HCT116 (cell line): ENCODE measurements around the gene PIM1. TPM values are rescaled to one million over a fixed set of nuclear protein-coding genes. Genes with fewer than 3 reads are reported as not detected.

Experiments used
- ATAC-seq: fragments of 200-7000 bp; cut with Tn5 transposase; 2 replicates; pipeline ENCODE4 v1.9.1; 2020; ENCODE audit warnings: mild to moderate bottlenecking, moderate library complexity
- BruUV-seq: library from RNA; stranded (reverse); fragments of 400-500 nt; replicated peaks from 2 replicates; lab custom pipeline; 2021; lab: Mats Ljungman, UMichigan
- CTCF ChIA-PET: fragments of 300-600 bp; sonication (Branson Sonifier 250); formaldehyde crosslinking; loops from one replicate; lab custom pipeline; 2021; ENCODE audit warnings: antibody characterized with exemption; lab: Charles Lee
- POLR2A ChIA-PET: fragments of 300-600, 350-600 bp; sonication (Branson Sonifier 250); formaldehyde crosslinking; loops from one replicate; lab custom pipeline; 2021; ENCODE audit warnings: antibody characterized with exemption; lab: Charles Lee
- RAD21 ChIA-PET, 2 experiments: fragments of 300-600 bp; sonication (Branson Sonifier 250); formaldehyde crosslinking; loops; one replicate each; lab custom pipeline; 2023; ENCODE audit warnings: low total read pairs in 2 of 2; ENCODE audit not compliant: uncharacterized antibody in 2 of 2, unreplicated experiment in 2 of 2, low non-redundant PET in 1 of 2; lab: Charles Lee
- DNase-seq: peaks from one replicate; pipeline ENCODE4 v3.0.0-alpha.2; 2010; ENCODE audit warnings: low read depth, low spot score
- H2AFZ ChIP-seq: fragments of 200-600 bp; shearing (Covaris generic), sonication (generic); 2 replicates; pipeline ENCODE4 v1.6.1; 2017; ENCODE audit warnings: low read depth, mixed run types, mixed read lengths, antibody characterized with exemption, low read length; ENCODE audit not compliant: poor library complexity, severe bottlenecking
- H3K27ac ChIP-seq: 2 replicates; pipeline ENCODE4 v1.5.1; 2012; ENCODE audit warnings: low read depth, low read length
- H3K27me3 ChIP-seq: fragments of 200-600 bp; sonication (generic); 2 replicates; pipeline ENCODE4 v1.6.1; 2016; ENCODE audit warnings: mixed run types, low read length, mixed read lengths; ENCODE audit not compliant: insufficient read depth
- H3K36me3 ChIP-seq, 2 experiments: fragments of 200-500 bp in 1 of 2; fragments of 200-600 bp in 1 of 2; sonication (Bioruptor generic) in 1 of 2; sonication (generic) in 1 of 2; 2 replicates each; pipeline versions ENCODE4 v1.5.1 to v1.6.1; 2014 to 2016; ENCODE audit warnings: low read length in 2 of 2, inconsistent platforms in 1 of 2, mixed read lengths in 1 of 2, mixed run types in 1 of 2; ENCODE audit not compliant: insufficient read depth in 2 of 2, control insufficient read depth in 1 of 2
- H3K4me1 ChIP-seq, 2 experiments: fragments of 200-600 bp in 1 of 2; sonication (generic) in 1 of 2; 2 replicates each; pipeline versions ENCODE4 v1.5.1 to v1.6.1; 2012 to 2017; ENCODE audit warnings: low read length in 2 of 2, inconsistent platforms in 1 of 2, mild to moderate bottlenecking in 1 of 2, mixed read lengths in 1 of 2, mixed run types in 1 of 2, moderate library complexity in 1 of 2; ENCODE audit not compliant: insufficient read depth in 2 of 2, control insufficient read depth in 1 of 2
- H3K4me2 ChIP-seq: fragments of 200-600 bp; sonication (generic); 2 replicates; pipeline ENCODE4 v1.6.1; 2017; ENCODE audit warnings: mixed run types, low read length, mixed read lengths
- H3K4me3 ChIP-seq, 2 experiments: fragments of 200-600 bp in 1 of 2; sonication (generic) in 1 of 2; replicated peaks in 1 of 2; 2 replicates each; pipeline ENCODE4 v1.5.1; 2011 to 2016; ENCODE audit warnings: low read length in 2 of 2, control low read depth in 1 of 2, low read depth in 1 of 2, mild to moderate bottlenecking in 1 of 2, mixed read lengths in 1 of 2, mixed run types in 1 of 2
- H3K79me2 ChIP-seq: fragments of 200-600 bp; sonication (generic); 2 replicates; pipeline ENCODE4 v1.6.1; 2017; ENCODE audit warnings: mild to moderate bottlenecking, mixed run types, low read length, moderate library complexity, mixed read lengths; ENCODE audit not compliant: insufficient read depth
- H3K9ac ChIP-seq: fragments of 200-600 bp; sonication (generic); 2 replicates; pipeline ENCODE4 v1.6.1; 2016; ENCODE audit warnings: low read length, mixed read lengths
- H3K9me2 ChIP-seq: fragments of 200-600 bp; sonication (generic), shearing (Covaris generic); 2 replicates; pipeline ENCODE4 v1.6.1; 2017; ENCODE audit warnings: mixed run types, mild to moderate bottlenecking, moderate library complexity; ENCODE audit not compliant: insufficient read depth
- H3K9me3 ChIP-seq, 2 experiments: fragments of 200-500 bp in 1 of 2; fragments of 200-600 bp in 1 of 2; sonication (Bioruptor generic) in 1 of 2; sonication (generic) in 1 of 2; 2 replicates each; pipeline ENCODE4 v1.6.1; 2014 to 2017; ENCODE audit warnings: low read length in 2 of 2, mixed read lengths in 2 of 2, inconsistent platforms in 1 of 2, low read depth in 1 of 2, mild to moderate bottlenecking in 1 of 2, mixed run types in 1 of 2, moderate library complexity in 1 of 2; ENCODE audit not compliant: control insufficient read depth in 1 of 2, insufficient read depth in 1 of 2
- H4K20me1 ChIP-seq: fragments of 200-600 bp; sonication (generic), shearing (Covaris generic); 2 replicates; pipeline ENCODE4 v1.6.1; 2017; ENCODE audit warnings: mixed run types, mild to moderate bottlenecking, moderate library complexity; ENCODE audit not compliant: insufficient read depth
- EGR1 ChIP-seq: IDR thresholded peaks from 2 replicates; pipeline ENCODE4 v1.6.1; 2012; ENCODE audit warnings: low read depth
- ELF1 ChIP-seq: IDR thresholded peaks from 2 replicates; pipeline ENCODE4 v1.6.1; 2012; ENCODE audit warnings: low read depth, borderline replicate concordance
- RAD21 ChIP-seq: IDR thresholded peaks from 2 replicates; pipeline ENCODE4 v1.6.1; 2012; ENCODE audit warnings: low read depth, mild to moderate bottlenecking
- YY1 ChIP-seq: IDR thresholded peaks from 2 replicates; pipeline ENCODE4 v1.6.1; 2011; ENCODE audit warnings: low read length, low read depth, moderate library complexity, mild to moderate bottlenecking; ENCODE audit not compliant: insufficient replicate concordance; ENCODE audit errors: extremely low read depth
- intact Hi-C: fragments of 100-400 bp; cut with micrococcal nuclease; formaldehyde crosslinking; loops from 2 replicates; pipeline ENCODE4 v1.10.0; 2022
- total RNA-seq: library from RNA; stranded (reverse); gene quantifications from one replicate; pipeline ENCODE4 v1.2.1, GENCODE V29; 2021; ENCODE audit not compliant: unreplicated experiment

Gene PIM1
- total RNA-seq, 1 experiment from 2014 or later = 26.2 TPM

DNA sequence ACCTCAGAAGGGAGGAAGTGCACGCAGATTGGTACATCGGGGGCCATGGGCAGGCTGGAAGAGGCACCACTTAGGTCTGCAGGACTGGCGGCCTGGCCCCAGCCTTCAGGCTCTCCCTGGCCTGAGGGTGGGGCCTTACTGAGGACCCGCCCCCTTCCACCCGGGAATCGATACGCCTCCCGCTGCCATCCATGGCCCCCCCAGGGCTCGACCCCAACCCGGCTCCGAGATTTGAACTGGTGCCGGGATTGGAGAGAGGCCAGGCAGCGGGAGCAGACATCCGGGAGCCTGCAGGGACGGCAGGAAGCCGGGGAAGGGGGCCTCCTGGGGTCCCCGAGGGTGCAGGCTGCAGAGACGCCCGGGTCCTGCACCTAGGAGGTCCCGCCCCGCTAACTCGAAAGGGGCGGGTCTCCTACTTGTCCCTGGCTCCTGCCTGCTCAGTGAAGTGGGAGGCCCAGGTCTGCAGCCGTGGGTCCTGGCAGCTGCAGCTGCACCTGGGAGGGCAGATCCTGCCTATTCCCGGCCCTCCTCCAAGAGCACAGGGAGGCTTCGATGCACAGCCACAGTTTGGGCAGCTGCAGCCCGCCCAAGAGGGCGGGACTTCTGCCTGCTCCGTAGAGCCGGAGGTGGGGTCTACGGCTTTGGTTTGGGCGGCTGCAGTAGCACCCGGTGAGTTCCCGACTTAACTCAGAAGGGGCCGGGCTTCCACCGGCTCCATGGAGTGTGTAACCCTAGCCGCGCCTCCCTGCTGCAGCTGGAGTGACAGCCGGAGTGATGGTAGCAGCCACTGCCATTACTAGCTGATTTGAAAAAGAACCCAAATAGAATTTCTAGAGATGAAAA lies 52.4 kb downstream of the PIM1 start:
- DNase-seq = peak; percentile 89
- Histone ChIP-seq H3K27ac (peak overlapping the region; percentile 71), H4K20me1 (no peaks in the 10 kb centered on the region), H2AFZ (peak overlapping the region; percentile 96), H3K4me2 (peak overlapping the region; percentile 79), H3K4me1 (peaks cover 12 to 15% of the 10 kb centered on the region in 2 experiments), H3K36me3 (no peaks in the 10 kb centered on the region), H3K9ac (peak overlapping the region; percentile 24), H3K79me2 (no peaks in the 10 kb centered on the region), H3K4me3 (peak overlapping the region; percentile 50 to 56), H3K9me2 (no peaks in the 10 kb centered on the region), H3K9me3 (no peaks in the 10 kb centered on the region), H3K27me3 (no peaks in the 10 kb centered on the region)
- ATAC-seq = peak; percentile 95
- BruUV-seq = no TSS peak
- ChIA-PET POLR2A (interaction anchor here (0.6 to 1.1 kb wide), 3 partner anchors 18 to 193 kb away, joined by 3 to 4 read pairs (median 3); no protein-coding TSS in a partner anchor), RAD21 (interaction anchor here in 1 of 2 experiments (0.6 kb wide), 1 partner anchor 51 kb away, joined by 3 read pairs; no protein-coding TSS in a partner anchor), CTCF (interaction anchor here (1.0 to 1.5 kb wide), 4 partner anchors 12 to 204 kb away, joined by 3 to 6 read pairs (median 5); no protein-coding TSS in a partner anchor)
- intact Hi-C loops = no loop called here
- TF ChIP-seq YY1 (peak; percentile 59), EGR1 (no peak)

DNA sequence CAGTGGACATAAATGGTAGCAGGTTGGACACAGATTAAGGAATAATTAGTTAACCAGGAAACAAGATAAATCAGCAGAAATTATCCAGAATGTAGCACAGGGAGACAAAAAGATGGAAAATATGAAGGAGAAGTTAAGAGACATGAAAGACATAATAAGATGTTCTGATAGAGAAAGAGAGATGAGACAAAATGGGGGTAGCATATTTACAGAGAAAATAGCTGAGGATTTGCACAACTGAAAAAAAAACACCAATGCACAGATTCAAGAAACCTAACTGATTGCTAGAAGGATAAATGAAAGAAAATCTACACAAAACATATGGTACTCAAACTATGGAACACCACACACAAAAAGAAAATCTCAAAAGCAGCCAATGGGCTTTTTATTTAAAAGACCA lies 53.0 kb downstream of the PIM1 start:
- Histone ChIP-seq H2AFZ (peak overlapping the region; percentile 51), H3K79me2 (no peaks in the 10 kb centered on the region), H3K4me3 (peak overlapping the region; percentile 50 to 56), H3K27ac (peak overlapping the region; percentile 71; the same call in 1 of the 2 replicates), H3K9me2 (no peaks in the 10 kb centered on the region), H4K20me1 (no peaks in the 10 kb centered on the region), H3K27me3 (no peaks in the 10 kb centered on the region), H3K4me2 (peak overlapping the region; percentile 79), H3K4me1 (peaks cover 12 to 15% of the 10 kb centered on the region in 2 experiments), H3K9me3 (no peaks in the 10 kb centered on the region), H3K36me3 (no peaks in the 10 kb centered on the region), H3K9ac (peak overlapping the region; percentile 24)
- ChIA-PET CTCF (interaction anchor here (1.2 to 1.5 kb wide), 2 partner anchors 12 to 201 kb away, joined by 3 to 6 read pairs; no protein-coding TSS in a partner anchor), POLR2A (interaction anchor here (0.6 to 1.1 kb wide), 3 partner anchors 17 to 194 kb away, joined by 3 to 4 read pairs (median 3); no protein-coding TSS in a partner anchor), RAD21 (no interaction called here)
- BruUV-seq = no TSS peak
- ATAC-seq = no peak
- peak; percentile 1; the same call in 1 of the 2 replicates for TF ChIP-seq RAD21
- no peak for TF ChIP-seq ELF1
- no peak for TF ChIP-seq YY1
- intact Hi-C loops = no loop called here
- no peak for DNase-seq

Other genes with a start within 250 kb of the PIM1 start
- 0.59 TPM for gene PI16, start 215.4 kb upstream of the PIM1 start, total RNA-seq
- gene MTCH1, start 184.0 kb upstream of the PIM1 start, total RNA-seq = 161 TPM
- gene FGD2, start 164.5 kb upstream of the PIM1 start, total RNA-seq = 0.10 TPM
- 9.1 TPM for gene TBC1D22B, start 87.6 kb downstream of the PIM1 start, total RNA-seq
- 0.98 TPM for gene TMEM217, start 88.0 kb downstream of the PIM1 start, total RNA-seq
- 28.0 TPM for gene RNF8, start 183.8 kb downstream of the PIM1 start, total RNA-seq